ENCODE data around the gene FMN1. TPM values are rescaled to one million over a fixed set of nuclear protein-coding genes. Genes with fewer than 3 reads are reported as not detected.

FMN1 gene
- total RNA-seq, 1 experiment from 2014 or later, result 25.8 TPM

DNA sequence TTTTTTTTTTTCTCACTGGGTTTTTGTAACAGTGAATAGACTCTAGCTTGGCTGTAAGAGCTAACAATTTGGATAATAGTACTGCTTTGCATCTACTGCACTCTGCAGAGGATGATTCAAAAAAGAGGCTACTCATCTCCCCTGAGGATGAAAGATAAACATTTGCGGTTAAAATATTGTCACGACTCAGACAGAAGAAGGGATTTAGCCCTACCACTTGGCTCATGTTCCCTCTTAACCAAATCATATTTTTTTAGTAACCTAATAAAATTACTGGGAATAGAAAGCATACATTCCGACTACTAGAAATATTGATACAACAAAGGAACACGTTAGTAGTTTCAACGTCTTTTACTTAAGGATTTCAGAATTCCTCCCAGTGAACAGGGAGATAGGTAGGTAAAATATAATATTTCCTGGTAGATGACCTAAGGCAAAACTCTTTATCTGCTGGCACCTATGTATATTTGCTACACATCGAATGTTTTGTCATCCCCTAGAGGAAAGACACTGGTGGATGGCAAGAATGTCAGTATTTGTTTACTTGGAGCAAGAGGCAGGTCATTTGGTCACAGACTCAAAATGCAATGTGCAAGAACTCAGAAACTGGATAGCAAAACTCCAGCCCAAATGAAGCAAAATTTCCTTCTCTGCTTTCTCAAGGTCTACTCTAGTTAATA lies 365.9 kb downstream of the FMN1 start:
- Histone ChIP-seq H3F3A (ENCODE audit: insufficient read depth, low read depth) (peaks cover 10% of the 10 kb centered on the region), H3K27me3 (ENCODE audit: insufficient read depth, low read depth) (no peaks in the 10 kb centered on the region), H3K36me3 (ENCODE audit: low read depth) (no peaks in the 10 kb centered on the region), H4K20me1 (ENCODE audit: insufficient read depth) (no peaks in the 10 kb centered on the region), H3K4me1 (replicated peaks; ENCODE audit: insufficient read depth) (peaks cover 22% of the 10 kb centered on the region), H3K4me3 (no peak overlapping the region), H3K4me2 (no peak overlapping the region), H3K79me2 (ENCODE audit: low read depth) (no peaks in the 10 kb centered on the region), H3K9me2 (ENCODE audit: insufficient read depth) (no peaks in the 10 kb centered on the region), H3K27ac (no peak overlapping the region), H2AFZ (no peak overlapping the region), H3K9me3 (ENCODE audit: insufficient read depth, low read depth) (no peaks in the 10 kb centered on the region; the same call in 1 of the 2 replicates)
- intact Hi-C loops (cut with micrococcal nuclease; ENCODE audit: unreplicated experiment), result no loop called here
- ChIA-PET POLR2A (ENCODE audit: unreplicated experiment) (interaction anchor here (0.6 kb wide), 1 partner anchor 239 kb away, joined by 3 read pairs; no protein-coding TSS in a partner anchor), CTCF (interaction anchor here (0.6 to 0.7 kb wide), 2 partner anchors 127 to 169 kb away, joined by 3 to 5 read pairs; no protein-coding TSS in a partner anchor)
- DNase-seq, result no peak
- TF ChIP-seq, protein P1, sequence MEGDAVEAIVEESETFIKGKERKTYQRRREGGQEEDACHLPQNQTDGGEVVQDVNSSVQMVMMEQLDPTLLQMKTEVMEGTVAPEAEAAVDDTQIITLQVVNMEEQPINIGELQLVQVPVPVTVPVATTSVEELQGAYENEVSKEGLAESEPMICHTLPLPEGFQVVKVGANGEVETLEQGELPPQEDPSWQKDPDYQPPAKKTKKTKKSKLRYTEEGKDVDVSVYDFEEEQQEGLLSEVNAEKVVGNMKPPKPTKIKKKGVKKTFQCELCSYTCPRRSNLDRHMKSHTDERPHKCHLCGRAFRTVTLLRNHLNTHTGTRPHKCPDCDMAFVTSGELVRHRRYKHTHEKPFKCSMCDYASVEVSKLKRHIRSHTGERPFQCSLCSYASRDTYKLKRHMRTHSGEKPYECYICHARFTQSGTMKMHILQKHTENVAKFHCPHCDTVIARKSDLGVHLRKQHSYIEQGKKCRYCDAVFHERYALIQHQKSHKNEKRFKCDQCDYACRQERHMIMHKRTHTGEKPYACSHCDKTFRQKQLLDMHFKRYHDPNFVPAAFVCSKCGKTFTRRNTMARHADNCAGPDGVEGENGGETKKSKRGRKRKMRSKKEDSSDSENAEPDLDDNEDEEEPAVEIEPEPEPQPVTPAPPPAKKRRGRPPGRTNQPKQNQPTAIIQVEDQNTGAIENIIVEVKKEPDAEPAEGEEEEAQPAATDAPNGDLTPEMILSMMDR (conservative IDR thresholded peaks at IDR 0.05), result no peak
- TF ChIP-seq EZH2 (IDR thresholded peaks at IDR 0.05; ENCODE audit: low read depth), result no peak
- no TSS peak for BruUV-seq (replicated peaks)

DNA sequence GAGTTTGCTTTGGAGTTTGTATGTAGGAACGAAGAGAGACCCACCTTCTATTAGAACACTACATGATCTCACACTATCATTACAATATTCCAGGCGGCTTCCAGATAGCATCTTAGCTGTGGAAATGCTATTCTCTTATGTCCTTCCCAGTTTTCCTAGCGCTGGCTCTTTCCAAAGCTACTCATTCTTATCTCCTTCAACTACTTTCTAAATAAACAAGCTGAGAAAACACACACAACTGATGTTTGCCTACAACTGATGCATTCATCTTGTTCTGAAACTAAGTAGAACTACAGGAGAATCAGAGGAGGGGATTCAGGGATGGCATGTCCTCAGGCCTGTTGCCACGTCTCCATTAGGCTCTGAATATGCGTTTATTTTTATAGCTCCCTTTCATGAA lies 367.8 kb downstream of the FMN1 start:
- Histone ChIP-seq H3F3A (ENCODE audit: insufficient read depth, low read depth) (peaks cover 10% of the 10 kb centered on the region), H4K20me1 (ENCODE audit: insufficient read depth) (no peaks in the 10 kb centered on the region), H2AFZ (no peak overlapping the region), H3K4me3 (no peak overlapping the region), H3K4me1 (replicated peaks; ENCODE audit: insufficient read depth) (peaks cover 23% of the 10 kb centered on the region), H3K79me2 (ENCODE audit: low read depth) (no peaks in the 10 kb centered on the region), H3K27ac (no peak overlapping the region), H3K4me2 (no peak overlapping the region), H3K9me2 (ENCODE audit: insufficient read depth) (no peaks in the 10 kb centered on the region), H3K9me3 (ENCODE audit: insufficient read depth, low read depth) (no peaks in the 10 kb centered on the region; the same call in 1 of the 2 replicates), H3K36me3 (ENCODE audit: low read depth) (no peaks in the 10 kb centered on the region), H3K27me3 (ENCODE audit: insufficient read depth, low read depth) (no peaks in the 10 kb centered on the region)
- TF ChIP-seq, protein P1 (conservative IDR thresholded peaks at IDR 0.05), result no peak
- TF ChIP-seq EZH2 (IDR thresholded peaks at IDR 0.05; ENCODE audit: low read depth), result no peak
- ChIA-PET POLR2A (ENCODE audit: unreplicated experiment) (no interaction called here), CTCF (no interaction called here)
- BruUV-seq (replicated peaks), result no TSS peak
- intact Hi-C loops (cut with micrococcal nuclease; ENCODE audit: unreplicated experiment), result no loop called here
- DNase-seq, result no peak

DNA sequence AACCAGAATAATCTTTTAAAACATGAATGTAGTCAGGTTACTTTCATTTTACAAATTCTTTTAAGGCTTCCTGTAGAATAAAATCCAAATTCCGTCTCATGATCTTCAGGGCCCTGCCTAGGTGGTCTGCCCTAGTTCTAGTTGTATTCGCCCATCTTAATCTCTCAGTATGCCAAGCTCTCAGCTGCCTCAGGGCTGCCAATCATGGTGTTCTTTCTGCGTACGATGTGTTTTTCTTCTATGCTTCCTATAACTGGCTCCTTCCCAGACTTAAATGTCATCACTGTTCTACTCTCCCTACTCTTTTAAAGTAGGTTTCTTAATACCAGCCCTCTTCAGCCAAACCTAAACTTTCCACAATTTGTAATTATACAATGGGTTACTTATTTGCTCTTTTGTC lies 369.3 kb downstream of the FMN1 start:
- Histone ChIP-seq H3K79me2 (ENCODE audit: low read depth) (no peaks in the 10 kb centered on the region), H3K4me3 (no peak overlapping the region), H2AFZ (no peak overlapping the region), H3K9me2 (ENCODE audit: insufficient read depth) (no peaks in the 10 kb centered on the region), H4K20me1 (ENCODE audit: insufficient read depth) (no peaks in the 10 kb centered on the region), H3K27ac (peak overlapping the region; percentile 74), H3K4me2 (peak overlapping the region; percentile 60), H3K9me3 (ENCODE audit: insufficient read depth, low read depth) (no peaks in the 10 kb centered on the region; the same call in 1 of the 2 replicates), H3F3A (ENCODE audit: insufficient read depth, low read depth) (peaks cover 10% of the 10 kb centered on the region), H3K36me3 (ENCODE audit: low read depth) (no peaks in the 10 kb centered on the region), H3K27me3 (ENCODE audit: insufficient read depth, low read depth) (no peaks in the 10 kb centered on the region), H3K4me1 (replicated peaks; ENCODE audit: insufficient read depth) (peaks cover 23% of the 10 kb centered on the region)
- ChIA-PET POLR2A (ENCODE audit: unreplicated experiment) (interaction anchor here (0.6 to 0.7 kb wide), 4 partner anchors 52 to 749 kb away, joined by 3 to 9 read pairs (median 4); no protein-coding TSS in a partner anchor), CTCF (no interaction called here)
- intact Hi-C loops (cut with micrococcal nuclease; ENCODE audit: unreplicated experiment), result loop anchor here (2.0 kb wide), 2 partner anchors 26 to 162 kb away; no protein-coding TSS in a partner anchor
- no peak for DNase-seq
- TF ChIP-seq EZH2 (IDR thresholded peaks at IDR 0.05; ENCODE audit: low read depth), result no peak
- TF ChIP-seq, protein P1 (conservative IDR thresholded peaks at IDR 0.05), result no peak
- TSS peak; percentile 94 for BruUV-seq (replicated peaks)
